Ishikawa (cell line): Measurements from ENCODE around the gene TEAD1.

ENCODE experiments used
- CEBPB ChIP-seq: IDR thresholded peaks from 2 replicates; pipeline ENCODE4 v1.6.1; 2012
- CREB1 ChIP-seq: IDR thresholded peaks from 2 replicates; pipeline ENCODE4 v1.6.1; 2012; ENCODE audit warnings: low read depth
- EGR1 ChIP-seq: IDR thresholded peaks from 2 replicates; pipeline ENCODE4 v1.6.1; 2012
- EP300 ChIP-seq: IDR thresholded peaks from 2 replicates; pipeline ENCODE4 v1.6.1; 2012; ENCODE audit warnings: borderline replicate concordance
- FOXM1 ChIP-seq: IDR thresholded peaks from 2 replicates; pipeline ENCODE4 v1.6.1; 2012; ENCODE audit warnings: low read depth, borderline replicate concordance
- NFIC ChIP-seq: IDR thresholded peaks from 2 replicates; pipeline ENCODE4 v1.6.1; 2012
- RAD21 ChIP-seq: IDR thresholded peaks from 2 replicates; pipeline ENCODE4 v1.6.1; 2012; ENCODE audit warnings: low read depth
- TAF1 ChIP-seq: IDR thresholded peaks from 2 replicates; pipeline ENCODE4 v1.6.1; 2012; ENCODE audit warnings: low read depth, mild to moderate bottlenecking
- TCF12 ChIP-seq: IDR thresholded peaks from 2 replicates; pipeline ENCODE4 v1.6.1; 2012; ENCODE audit warnings: low read depth
- TEAD4 ChIP-seq: IDR thresholded peaks from 2 replicates; pipeline ENCODE4 v1.6.1; 2012
- YY1 ChIP-seq: IDR thresholded peaks from 2 replicates; pipeline ENCODE4 v1.6.1; 2012; ENCODE audit warnings: low read depth
- ZBTB7A ChIP-seq: IDR thresholded peaks from 2 replicates; pipeline ENCODE4 v1.6.1; 2012; ENCODE audit warnings: low read depth
- TF ChIP-seq, protein P1 (sequence below): IDR thresholded peaks from 2 replicates; pipeline ENCODE4 v1.6.1; 2012
- TF ChIP-seq, protein P2 (sequence below): IDR thresholded peaks from 2 replicates; pipeline ENCODE4 v1.6.1; 2012; ENCODE audit warnings: low read depth, mild to moderate bottlenecking
- TF ChIP-seq, protein P3 (sequence below): IDR thresholded peaks from 2 replicates; pipeline ENCODE4 v1.6.1; 2012

The TEAD1 gene

DNA sequence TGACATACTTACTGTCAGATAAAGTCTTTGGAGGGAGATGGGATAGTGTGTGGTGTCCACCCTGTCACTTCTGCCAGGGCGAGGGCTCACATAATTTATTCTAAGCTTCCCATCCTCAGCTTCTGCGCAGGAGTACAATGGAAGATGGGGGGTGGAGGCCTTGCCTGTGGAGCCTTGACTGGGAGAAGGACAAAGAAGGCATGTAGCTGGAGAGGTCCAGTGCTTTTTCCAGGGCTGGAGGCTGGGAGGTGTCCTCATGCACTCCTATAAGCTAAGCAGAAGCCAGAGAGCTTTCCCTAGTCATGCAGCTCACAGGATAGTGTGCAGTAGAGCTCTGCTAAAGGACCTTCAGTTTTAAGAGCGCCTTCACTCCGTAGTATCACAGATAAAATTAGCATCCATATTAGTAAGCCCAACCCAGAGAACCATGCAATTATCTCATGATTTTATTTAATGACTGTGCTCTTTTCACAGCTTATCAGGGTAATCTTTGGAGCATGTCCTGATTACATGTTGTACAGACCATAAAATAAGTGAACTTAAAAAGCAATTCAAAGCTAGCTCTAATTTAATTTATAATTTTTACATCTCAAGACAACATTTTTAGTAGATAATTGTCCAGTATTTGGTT is 148.3 kb downstream of the TEAD1 start:
- TF ChIP-seq TCF12 (no peak), RAD21 (no peak)

DNA sequence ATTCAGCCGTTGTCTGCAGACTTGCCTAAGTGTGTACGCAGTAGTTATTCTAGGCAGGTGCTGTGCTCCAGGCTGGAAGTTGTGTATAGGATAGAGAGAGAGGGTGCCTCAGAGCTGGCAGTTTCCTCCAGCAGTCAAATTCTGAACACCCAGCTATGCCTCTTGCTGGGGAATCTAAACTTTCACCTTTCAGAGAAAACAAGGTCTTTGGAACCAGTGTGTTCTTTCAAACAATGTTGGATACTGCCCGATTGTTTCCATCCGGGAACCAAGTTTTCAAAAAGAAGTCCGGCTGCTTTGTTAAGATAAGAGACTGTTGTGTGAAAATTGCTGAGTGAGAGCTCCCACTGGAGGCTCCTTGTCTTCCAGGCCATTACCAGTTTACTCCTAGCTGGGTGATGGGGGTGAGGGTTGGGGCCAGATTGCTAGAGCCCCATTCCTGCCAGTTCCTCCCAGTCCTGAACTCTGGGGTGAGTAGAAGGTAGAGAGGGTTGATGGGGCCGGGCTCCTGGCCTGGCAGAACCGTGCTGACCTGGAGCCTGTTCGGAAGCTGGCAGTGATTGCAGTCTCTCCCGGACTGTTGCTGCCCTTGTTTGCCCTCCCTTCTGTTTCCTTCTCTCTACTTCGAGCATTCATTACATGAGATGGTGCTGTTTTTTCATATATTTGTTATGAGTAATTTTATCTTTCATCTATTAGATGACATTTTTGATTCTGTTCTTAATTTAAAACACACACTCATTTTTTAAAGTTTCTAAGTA is 150.2 kb downstream of the TEAD1 start:
- TF ChIP-seq TCF12 (no peak), EGR1 (no peak), CREB1 (no peak), CEBPB (no peak), ZBTB7A (no peak), TEAD4 (no peak), EP300 (no peak), FOXM1 (no peak), RAD21 (no peak), TAF1 (no peak), NFIC (no peak)
- TF ChIP-seq, protein P1, sequence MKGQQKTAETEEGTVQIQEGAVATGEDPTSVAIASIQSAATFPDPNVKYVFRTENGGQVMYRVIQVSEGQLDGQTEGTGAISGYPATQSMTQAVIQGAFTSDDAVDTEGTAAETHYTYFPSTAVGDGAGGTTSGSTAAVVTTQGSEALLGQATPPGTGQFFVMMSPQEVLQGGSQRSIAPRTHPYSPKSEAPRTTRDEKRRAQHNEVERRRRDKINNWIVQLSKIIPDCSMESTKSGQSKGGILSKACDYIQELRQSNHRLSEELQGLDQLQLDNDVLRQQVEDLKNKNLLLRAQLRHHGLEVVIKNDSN = no peak

DNA sequence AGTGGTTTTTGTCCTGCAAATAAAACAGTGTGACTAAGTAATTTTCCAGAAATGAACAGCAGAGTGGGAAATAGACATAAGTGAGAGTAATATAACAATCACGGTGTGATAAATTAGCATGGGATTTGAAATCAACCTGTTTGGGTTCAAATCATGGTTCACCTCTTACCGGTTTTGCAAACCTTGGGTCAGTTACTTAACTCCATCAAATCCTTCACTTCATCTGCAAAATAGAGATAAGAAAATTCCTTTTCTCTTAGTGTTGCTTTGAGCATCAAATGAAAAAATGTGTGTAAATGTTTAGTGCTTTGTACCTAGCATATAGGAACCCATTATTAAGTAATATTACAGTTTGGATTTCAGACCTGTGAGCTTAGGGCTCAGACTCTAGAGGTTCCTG is 152.2 kb downstream of the TEAD1 start:
- TF ChIP-seq TCF12 (no peak), NFIC (no peak), RAD21 (no peak), EP300 (no peak), ZBTB7A (no peak), TAF1 (no peak), CEBPB (no peak), FOXM1 (no peak), CREB1 (no peak)
- TF ChIP-seq, protein P2, sequence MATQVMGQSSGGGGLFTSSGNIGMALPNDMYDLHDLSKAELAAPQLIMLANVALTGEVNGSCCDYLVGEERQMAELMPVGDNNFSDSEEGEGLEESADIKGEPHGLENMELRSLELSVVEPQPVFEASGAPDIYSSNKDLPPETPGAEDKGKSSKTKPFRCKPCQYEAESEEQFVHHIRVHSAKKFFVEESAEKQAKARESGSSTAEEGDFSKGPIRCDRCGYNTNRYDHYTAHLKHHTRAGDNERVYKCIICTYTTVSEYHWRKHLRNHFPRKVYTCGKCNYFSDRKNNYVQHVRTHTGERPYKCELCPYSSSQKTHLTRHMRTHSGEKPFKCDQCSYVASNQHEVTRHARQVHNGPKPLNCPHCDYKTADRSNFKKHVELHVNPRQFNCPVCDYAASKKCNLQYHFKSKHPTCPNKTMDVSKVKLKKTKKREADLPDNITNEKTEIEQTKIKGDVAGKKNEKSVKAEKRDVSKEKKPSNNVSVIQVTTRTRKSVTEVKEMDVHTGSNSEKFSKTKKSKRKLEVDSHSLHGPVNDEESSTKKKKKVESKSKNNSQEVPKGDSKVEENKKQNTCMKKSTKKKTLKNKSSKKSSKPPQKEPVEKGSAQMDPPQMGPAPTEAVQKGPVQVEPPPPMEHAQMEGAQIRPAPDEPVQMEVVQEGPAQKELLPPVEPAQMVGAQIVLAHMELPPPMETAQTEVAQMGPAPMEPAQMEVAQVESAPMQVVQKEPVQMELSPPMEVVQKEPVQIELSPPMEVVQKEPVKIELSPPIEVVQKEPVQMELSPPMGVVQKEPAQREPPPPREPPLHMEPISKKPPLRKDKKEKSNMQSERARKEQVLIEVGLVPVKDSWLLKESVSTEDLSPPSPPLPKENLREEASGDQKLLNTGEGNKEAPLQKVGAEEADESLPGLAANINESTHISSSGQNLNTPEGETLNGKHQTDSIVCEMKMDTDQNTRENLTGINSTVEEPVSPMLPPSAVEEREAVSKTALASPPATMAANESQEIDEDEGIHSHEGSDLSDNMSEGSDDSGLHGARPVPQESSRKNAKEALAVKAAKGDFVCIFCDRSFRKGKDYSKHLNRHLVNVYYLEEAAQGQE = no peak
- TF ChIP-seq, protein P3, sequence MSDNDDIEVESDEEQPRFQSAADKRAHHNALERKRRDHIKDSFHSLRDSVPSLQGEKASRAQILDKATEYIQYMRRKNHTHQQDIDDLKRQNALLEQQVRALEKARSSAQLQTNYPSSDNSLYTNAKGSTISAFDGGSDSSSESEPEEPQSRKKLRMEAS = no peak
- TF ChIP-seq, protein P1 = no peak

DNA sequence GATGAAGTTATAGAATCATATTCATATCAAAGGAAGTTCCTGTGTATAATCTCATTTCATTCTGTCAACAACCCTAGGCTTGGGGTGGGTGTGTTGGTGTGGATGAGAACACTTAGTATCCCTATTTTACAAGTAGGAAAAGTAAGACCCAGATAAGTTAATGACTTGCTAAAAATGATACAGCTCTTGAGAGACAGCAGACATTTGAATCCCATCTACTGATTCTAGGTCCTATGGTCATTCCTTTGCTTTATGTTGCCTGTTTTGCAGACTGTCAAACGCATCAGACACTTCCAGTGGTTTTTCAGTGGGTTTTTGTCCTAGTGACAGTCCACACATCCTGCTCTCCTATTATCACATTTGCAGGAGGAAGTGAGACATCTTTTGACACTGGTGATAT is 153.1 kb downstream of the TEAD1 start:
- TF ChIP-seq NFIC (no peak), ZBTB7A (no peak), EGR1 (no peak), YY1 (no peak), FOXM1 (no peak), TCF12 (no peak), CEBPB (no peak), TEAD4 (no peak), EP300 (no peak), TAF1 (no peak), CREB1 (no peak)
- TF ChIP-seq, protein P1 = no peak
- TF ChIP-seq, protein P3 = no peak
- TF ChIP-seq, protein P2 = no peak

DNA sequence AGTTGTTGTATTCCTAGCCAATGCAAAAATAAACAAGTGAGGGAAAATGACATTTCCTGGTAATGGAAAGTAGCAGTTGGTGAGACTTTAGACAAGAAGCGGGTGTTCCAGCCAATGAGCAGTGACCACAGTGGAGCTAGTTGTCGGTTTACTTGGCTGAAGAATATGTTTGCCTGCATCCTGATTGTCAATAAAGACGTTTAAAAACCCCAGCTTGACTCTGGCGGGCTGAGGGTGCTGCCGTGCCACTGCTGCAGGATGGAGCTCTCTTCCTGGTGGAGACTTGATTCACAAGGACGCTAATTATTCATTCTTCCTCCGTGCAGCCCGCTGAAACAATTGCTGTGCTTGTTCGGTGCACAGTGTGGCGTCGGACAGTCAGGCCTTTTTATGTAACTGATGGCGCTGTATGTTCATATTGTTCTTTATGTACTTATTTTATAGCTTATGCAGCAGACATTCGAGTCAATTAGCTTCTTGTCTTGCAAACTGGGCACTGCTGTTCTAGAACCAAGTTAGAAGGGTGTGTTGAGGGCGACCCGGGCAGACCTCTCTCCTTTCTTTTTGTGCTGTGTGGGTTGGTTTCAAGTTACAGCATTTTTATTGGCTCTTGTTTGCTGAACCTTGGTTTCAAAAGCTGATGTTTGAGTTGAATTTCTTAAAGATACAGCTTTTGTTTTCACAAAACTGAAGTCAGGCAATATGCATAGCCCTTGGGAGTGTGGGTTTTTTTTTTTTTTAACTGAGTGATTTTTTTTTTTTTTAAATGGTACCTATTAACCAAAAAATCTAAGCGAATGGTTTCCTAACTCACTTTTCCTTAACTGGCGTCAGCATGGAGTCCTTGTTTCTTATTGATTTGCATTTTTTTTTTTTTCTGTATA is 153.9 kb downstream of the TEAD1 start:
- TF ChIP-seq ZBTB7A = no peak
- TF ChIP-seq, protein P2 = no peak
- TF ChIP-seq, protein P1 = no peak
- no peak for TF ChIP-seq EGR1
- TF ChIP-seq NFIC = no peak
- TF ChIP-seq EP300 = peak; percentile 29; the same call in 1 of the 2 replicates
- 0 out of 2 replicates have a peak, but pooled peaks have one; percentile 19 for TF ChIP-seq CEBPB
- TF ChIP-seq FOXM1 = peak; percentile 75
- TF ChIP-seq TCF12 = no peak
- peak; percentile 1; the same call in 1 of the 2 replicates for TF ChIP-seq RAD21
- no peak for TF ChIP-seq YY1
- no peak for TF ChIP-seq CREB1
- TF ChIP-seq TAF1 = no peak
- TF ChIP-seq, protein P3 = peak; percentile 41
- no peak for TF ChIP-seq TEAD4
